NCI-H524 treated with DMSO at 0.1 percent for 48 hours (cell line): ENCODE measurements around the gene PTPRS.
"Not testable (repeated sequence)": the region's sequence is repeated elsewhere in the genome, so short reads cannot be mapped to it uniquely, and the experiment has no call there.

Source experiments
- DNase-seq: peaks from one replicate; lab custom pipeline; 2025; lab: John Stamatoyannopoulos, UW

The PTPRS gene

GRCh38 chr19:5340637-5341447 is at the start of gene PTPRS:
Gene PTPRS, minus strand, starts transcription at chr19:5340812. Its CDS starts 54,672 bp downstream, at chr19:5286140.
- peak; percentile 31 for DNase-seq

DNA sequence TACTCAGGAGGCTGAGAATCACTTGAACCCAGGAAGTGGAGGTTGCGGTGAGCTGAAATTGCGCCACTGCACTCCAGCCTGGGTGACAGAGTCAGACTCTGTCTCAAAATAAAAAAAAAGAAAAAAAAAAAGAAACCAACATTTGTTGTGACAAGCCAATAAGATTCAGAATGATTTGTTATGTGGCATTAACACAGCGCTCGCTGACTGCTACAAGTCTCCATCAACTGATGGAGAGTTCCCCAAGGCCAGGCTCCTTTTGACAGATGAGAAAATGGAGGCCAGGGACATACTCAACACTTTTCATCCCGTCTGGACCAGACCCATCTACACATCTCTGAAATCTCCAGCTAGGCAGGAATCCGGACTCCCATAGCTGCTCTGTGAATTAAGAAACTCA is 48.7 kb upstream of the PTPRS start:
- DNase-seq = no peak

DNA sequence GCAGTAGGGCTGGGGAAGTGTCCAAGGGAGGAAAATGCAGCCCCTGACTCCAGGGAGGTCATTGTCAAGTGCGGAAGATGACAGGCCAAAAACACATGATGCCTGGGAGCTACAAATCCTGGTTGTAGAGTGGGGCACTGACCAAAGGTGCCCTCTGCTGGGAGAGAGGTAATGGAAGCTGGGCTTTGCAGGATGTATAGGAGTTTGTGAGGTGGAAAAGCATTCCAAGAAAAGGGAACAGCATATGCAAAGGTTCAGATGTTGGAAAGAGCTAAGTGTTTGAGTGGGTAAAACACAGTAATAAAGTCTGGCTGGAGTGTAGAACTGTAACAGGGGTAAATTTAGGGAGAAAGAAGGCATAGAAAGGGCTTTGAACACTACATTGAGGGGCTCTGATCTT is 46.9 kb upstream of the PTPRS start:
- no peak for DNase-seq

DNA sequence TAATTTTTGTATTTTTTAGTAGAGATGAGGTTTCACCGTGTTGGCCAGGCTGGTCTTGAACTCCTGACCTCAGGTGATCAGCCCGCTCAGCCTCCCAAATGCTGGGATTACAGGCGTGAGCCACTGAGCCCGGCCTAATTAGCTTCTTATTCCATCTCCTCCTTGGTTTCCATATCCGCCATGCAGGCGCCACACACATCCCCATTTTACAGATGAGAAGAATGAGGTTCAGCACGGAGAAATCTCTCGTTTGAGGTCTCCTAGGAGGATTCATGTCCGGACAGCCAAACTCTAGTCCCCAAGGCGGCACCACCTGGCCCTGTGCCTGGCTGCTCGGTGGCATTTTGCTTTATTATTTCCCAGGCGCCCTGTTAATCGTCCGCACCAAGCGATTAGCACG is 46.2 kb upstream of the PTPRS start:
- DNase-seq = no peak

DNA sequence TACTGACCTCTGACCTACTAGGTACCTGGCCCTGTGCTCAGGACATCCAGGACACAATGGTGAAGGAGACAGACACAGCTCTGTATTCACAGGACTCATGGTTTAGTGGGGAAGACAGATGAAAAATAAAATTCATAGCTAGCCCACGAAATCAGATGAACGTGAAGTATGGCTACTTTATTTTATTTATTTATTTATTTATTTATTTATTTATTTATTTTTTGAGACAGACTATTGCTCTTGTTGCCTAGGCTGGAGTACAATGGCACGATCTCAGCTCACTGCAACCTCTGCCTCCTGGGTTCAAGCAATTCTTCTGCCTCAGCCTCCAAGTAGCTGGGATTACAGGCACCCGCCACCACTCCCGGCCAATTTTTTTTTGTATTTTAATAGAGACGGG is 40.6 kb upstream of the PTPRS start:
- DNase-seq = not testable (repeated sequence)

GRCh38 chr19:5380215-5380919 is 39.8 kb upstream of the PTPRS start:
- DNase-seq = no peak

GRCh38 chr19:5376928-5377327 is 36.3 kb upstream of the PTPRS start:
- DNase-seq = no peak

DNA sequence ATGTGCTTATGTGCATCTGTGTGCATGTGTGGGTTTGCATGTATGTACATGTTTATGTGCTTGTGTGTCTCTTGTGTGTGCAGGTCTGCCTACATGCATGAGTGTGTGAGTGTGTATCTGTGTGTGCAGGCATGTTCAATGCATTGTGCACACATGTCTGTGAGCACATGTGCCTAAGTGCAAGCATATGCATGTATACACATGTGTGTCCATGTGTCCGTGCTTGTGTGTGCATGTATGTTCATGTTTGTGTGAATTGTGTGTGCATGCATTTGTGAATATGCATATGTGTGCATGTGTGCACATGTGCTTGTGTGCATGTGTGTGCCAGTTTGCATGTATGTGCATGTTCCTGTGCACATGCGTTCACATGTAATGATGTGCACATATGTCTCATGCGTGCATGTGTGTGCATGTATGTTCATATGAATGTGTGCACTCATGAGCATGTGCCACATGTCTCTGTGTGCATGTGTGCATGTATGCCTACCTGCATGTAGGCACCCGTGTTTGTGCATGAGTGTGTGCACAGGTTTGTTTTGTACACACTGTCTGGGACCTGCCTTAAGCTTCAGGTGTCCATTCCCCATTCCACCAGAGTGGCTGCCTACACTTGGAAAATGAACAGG is 32.1 kb upstream of the PTPRS start:
- no peak for DNase-seq

DNA sequence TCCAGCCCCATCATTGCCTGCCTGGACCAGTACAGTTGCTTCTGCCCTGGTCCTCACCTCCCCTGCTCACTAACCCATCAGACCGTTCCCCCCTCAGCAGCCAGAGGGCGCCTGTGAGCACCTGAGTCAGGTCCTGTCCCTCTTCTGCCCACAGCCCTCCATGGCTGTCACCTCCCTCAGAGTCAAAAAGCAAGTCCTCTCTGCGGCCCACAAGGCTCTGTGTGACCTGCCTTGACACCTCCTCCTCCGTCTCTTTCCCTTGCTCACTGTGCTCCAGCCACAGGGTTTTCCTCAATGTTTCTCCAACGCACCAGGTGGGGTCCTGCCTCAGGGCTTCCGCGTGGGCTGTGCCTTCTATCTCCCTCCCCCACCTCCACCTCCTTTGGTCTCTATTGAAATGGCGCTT is 29.4 kb upstream of the PTPRS start:
- DNase-seq = peak; percentile 10

DNA sequence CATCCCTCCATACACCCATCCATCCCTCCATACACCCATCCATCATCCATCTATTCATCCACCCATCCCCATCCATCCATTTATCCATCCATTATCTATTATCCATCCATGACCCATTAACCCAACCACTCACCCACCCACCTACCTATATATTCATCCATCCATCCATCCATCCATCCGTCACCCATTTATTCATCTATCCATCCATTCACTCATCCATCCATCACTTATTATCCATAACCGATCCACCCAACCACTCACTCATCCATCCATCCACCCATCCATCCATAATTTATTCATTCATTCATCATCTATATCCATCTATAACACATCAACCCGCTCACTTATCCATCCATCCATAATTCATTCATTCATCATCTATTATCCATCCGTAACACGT is 28.7 kb upstream of the PTPRS start:
- no peak for DNase-seq

DNA sequence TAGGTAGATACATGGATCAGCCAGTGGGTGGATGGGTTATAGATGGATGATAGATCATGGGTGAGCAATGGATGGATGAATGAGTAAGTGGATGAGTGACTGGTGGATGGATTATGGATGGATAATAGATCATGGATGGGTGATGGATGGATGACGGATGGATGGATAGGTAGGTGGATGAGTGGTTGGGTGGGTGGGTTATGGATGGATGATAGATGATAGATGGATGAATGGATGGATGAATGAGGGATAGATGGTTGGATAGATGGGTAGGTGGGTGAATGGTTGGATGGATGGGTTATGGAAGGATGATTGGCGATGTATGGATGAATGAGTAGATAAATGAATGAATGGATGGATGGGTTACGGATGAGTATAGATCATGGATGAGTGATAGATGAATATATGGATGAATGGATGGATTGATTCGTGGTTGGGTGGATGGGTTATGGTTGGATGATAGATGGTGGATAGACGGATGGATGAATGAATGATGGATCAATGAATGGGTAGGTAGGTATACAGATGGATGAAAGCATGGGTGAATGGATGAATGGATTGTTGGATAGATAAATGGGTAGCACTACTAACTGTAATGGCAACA is 27.0 kb upstream of the PTPRS start:
- no peak for DNase-seq

- DNase-seq = no peak
These were observed 25.3 kb upstream of the PTPRS start for GRCh38 chr19:5365905-5366304.

- DNase-seq = no peak
These were observed 24.1 kb upstream of the PTPRS start for GRCh38 chr19:5364674-5365073.

DNA sequence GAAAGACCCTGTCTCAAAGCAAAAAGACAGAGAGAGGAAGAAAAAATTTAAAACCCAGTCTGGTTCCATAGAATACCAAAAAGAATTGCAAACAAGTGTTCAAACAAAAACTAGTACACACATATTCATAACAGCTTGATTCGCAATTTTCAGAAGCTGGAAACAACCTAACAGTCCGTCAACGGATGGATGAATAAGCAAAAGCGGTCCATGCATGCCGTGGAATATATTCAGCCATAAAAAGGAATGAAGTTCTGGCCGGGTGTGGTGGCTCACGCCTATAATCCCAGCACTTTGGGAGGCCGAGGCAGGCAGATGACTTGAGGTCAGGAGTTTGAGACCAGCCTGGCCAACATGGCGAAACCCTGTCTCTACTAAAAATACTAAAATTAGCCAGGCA is 21.2 kb upstream of the PTPRS start:
- not testable (repeated sequence) for DNase-seq

DNA sequence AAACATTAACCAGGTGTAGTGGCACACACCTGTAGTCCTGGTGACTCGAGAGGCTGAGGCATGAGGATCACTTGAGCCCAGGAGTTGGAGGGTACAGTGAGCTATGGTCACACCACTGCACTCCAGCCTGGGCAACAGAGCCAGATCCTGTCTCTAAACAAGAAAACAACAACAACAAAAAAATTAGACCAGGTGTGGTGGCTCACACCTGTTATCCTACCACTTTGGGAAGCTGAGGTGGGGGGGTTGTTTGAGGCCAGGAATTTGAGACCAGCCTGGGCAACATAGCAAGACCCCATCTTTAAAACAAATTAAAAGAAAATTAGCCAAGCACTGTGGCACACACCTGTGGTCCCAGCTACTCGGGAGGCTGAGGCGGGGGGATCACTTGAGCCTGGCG is 20.8 kb upstream of the PTPRS start:
- no peak for DNase-seq

DNA sequence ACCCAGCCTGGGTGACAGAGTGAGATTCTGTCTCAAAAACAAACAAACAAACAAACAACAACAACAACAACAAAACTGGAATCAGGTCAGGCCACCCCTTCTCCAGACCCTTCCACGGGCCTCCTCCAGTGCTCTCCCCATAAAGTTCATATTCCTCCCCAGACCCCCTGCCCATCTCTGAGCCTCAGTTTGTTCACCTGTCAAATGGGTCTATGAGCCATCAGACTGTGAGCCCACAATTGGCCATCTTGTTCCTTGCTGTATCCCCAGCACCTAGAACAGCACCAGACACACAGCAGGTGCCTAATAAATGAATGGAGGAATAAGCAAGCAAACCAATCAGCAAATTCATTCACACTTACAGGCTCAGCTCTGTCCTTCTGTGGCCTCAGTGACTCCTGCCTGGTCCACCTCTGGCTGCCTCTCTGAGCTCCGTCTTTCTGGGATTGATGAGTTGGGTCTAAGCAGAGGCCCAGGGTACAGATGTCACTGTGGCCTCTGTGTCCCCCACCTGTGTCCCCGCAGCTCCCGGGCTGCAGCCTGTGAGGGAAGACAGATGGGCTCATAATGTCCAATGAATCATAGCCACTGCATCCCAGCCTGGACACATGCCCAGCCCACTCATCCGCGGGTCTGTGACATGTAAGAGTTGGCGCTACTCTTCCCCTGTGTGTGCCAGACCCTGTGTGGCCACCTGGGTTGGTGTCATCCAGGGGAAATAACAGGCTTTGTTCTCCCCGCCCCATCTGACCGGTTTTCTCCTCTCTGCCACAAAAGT is 19.6 kb upstream of the PTPRS start:
- no peak for DNase-seq

GRCh38 chr19:5358173-5358800 is 17.7 kb upstream of the PTPRS start:
- no peak for DNase-seq

DNA sequence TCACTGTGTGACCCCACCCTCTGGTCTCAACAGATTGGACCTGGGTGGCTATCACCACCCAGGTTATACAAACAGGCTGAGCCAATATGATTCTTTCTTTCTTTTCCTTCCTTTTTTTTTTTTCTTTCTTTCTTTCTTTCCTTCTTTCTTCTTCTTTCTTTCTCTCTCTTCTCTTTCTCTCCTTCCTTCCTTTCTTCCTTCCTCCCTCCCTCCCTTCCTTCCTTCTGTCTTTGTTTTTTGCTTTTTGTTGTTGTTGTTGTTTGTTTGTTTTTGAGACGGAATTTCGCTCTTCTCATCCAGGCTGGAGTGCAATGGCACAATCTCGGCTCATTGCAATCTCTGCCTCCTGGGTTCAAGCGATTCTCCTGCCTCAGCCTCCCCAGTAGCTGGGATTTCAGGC is 17.0 kb upstream of the PTPRS start:
- DNase-seq = no peak

GRCh38 chr19:5356918-5357317 is 16.3 kb upstream of the PTPRS start:
- DNase-seq = no peak

DNA sequence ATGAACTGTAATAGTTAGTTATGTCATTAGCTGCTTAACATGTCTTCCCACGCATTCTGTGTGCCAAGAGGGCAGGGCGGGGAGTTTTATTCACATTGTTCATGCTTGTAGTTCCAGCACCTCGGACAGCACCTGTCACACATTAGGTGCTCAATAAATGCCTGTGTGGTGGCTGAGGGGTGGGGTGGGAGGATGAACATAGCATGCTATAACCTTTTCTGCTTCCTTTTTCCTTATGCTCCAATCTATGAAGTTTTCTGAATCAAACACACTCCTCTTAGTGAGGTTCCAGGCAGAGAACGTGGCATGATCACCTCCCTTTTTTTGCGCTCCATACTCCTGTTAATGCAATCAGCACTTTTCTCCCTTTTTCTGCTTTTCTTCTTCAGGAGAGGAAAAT is 15.8 kb upstream of the PTPRS start:
- no peak for DNase-seq

DNA sequence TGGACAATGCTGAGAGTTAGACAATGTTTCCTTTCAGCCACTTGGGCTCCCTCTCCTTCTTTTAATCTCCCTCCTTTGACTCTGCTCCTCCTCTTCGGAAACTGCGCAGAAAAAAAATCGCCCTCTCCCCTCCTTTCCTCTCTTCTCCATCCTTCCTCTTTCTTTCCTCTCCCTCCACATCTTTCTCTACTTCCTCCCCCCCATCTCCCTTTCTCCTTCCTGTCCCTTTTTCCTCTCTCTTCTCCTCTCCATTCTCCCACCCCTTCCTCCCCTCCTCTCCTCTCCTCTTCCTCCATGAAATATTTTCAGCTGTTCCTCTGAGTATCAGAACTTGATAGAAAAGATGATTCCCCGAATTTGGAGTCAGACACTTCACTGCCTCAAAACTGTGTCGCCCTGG is 15.1 kb upstream of the PTPRS start:
- no peak for DNase-seq
